NCI-H774 (cell line): ENCODE data around the gene IGFALS.

Experiments used
- DNase-seq: peaks from one replicate; lab custom pipeline; 2025; lab: John Stamatoyannopoulos, UW

The IGFALS gene

GRCh38 chr16:1764971-1765370 lies 28.5 kb downstream of the IGFALS start:
- no peak for DNase-seq

- no peak for DNase-seq
Observed at GRCh38 chr16:1763521-1764511, 29.7 kb downstream of the IGFALS start.

- DNase-seq = no peak
Observed at GRCh38 chr16:1762879-1763520, 30.5 kb downstream of the IGFALS start.

- DNase-seq = no peak
Observed at GRCh38 chr16:1762196-1762878, 31.2 kb downstream of the IGFALS start.

GRCh38 chr16:1761751-1762150 lies 31.8 kb downstream of the IGFALS start:
- DNase-seq = no peak

- DNase-seq = no peak
Observed at GRCh38 chr16:1760911-1761310, 32.6 kb downstream of the IGFALS start.

- no peak for DNase-seq
Observed at GRCh38 chr16:1759511-1759910, 34.0 kb downstream of the IGFALS start.

GRCh38 chr16:1758923-1759322 lies 34.6 kb downstream of the IGFALS start:
- DNase-seq = no peak

GRCh38 chr16:1757714-1758461 lies 35.6 kb downstream of the IGFALS start:
- DNase-seq = no peak

GRCh38 chr16:1754204-1754603 lies 39.3 kb downstream of the IGFALS start:
- DNase-seq = no peak

GRCh38 chr16:1752853-1753252 lies 40.7 kb downstream of the IGFALS start:
- DNase-seq = no peak

- no peak for DNase-seq
Observed at GRCh38 chr16:1751946-1752345, 41.6 kb downstream of the IGFALS start.

GRCh38 chr16:1749152-1750117 lies 44.1 kb downstream of the IGFALS start:
- no peak for DNase-seq

- DNase-seq = no peak
Observed at GRCh38 chr16:1747934-1748333, 45.6 kb downstream of the IGFALS start.

GRCh38 chr16:1746693-1747195 lies 46.8 kb downstream of the IGFALS start:
- no peak for DNase-seq

GRCh38 chr16:1745900-1746692 lies 47.4 kb downstream of the IGFALS start:
- DNase-seq = no peak

- DNase-seq = no peak
Observed at GRCh38 chr16:1745181-1745899, 48.2 kb downstream of the IGFALS start.

- no peak for DNase-seq
Observed at GRCh38 chr16:1744338-1744840, 49.1 kb downstream of the IGFALS start.
